ENCODE results near the gene CEP104. TPM values are rescaled to one million over a fixed set of nuclear protein-coding genes. Genes with fewer than 3 reads are reported as not detected.

Gene CEP104
- polyA plus RNA-seq, 2 of the 4 experiments (the other 2 are of a cell fraction), result 14.5 to 28.8 TPM

- TF ChIP-seq CBX8 (IDR thresholded peaks at IDR 0.05) (no peak), PHF8 (IDR thresholded peaks at IDR 0.05; ENCODE audit: borderline replicate concordance, low read depth) (no peak)
- Histone ChIP-seq H3K27ac (no peak overlapping the region), H3K4me1 (0 out of 3 replicates have a peak, but pooled peaks cover 3% of the 10 kb centered on the region), H3K4me2 (no peak overlapping the region), H3K4me3 (no peak overlapping the region), H3K9me3 (no peaks in the 10 kb centered on the region)
- FAIRE-seq, result no peak
- WGBS (ENCODE audit: missing lambda C conversion rate), result 91% methylated on average over 10 of the region's 10 CpGs
- CTCF ChIA-PET, result interaction anchor here (0.5 to 1.1 kb wide), 2 partner anchors 8 to 1894 kb away, joined by 3 read pairs; no protein-coding TSS in a partner anchor
- POLR2A ChIA-PET, result no interaction called here
- DNase-seq (ENCODE audit: low read depth in 1 of 2, low spot score in 1 of 2), result no peak
- no peak for ATAC-seq
These were observed 45.6 kb upstream of the CEP104 start for GRCh38 chr1:3902571-3903091.

GRCh38 chr1:3902111-3902511 is 45.1 kb upstream of the CEP104 start:
- Histone ChIP-seq H3K27ac (no peak overlapping the region), H3K9me3 (no peaks in the 10 kb centered on the region), H3K4me2 (no peak overlapping the region), H3K4me1 (0 out of 3 replicates have a peak, but pooled peaks cover 3% of the 10 kb centered on the region), H3K4me3 (no peak overlapping the region)
- CTCF ChIA-PET, result interaction anchor here (1.1 kb wide), 1 partner anchor 9 kb away, joined by 3 read pairs; no protein-coding TSS in a partner anchor
- DNase-seq (ENCODE audit: low read depth in 1 of 2, low spot score in 1 of 2) (no peak), ATAC-seq (no peak), FAIRE-seq (no peak)
- TF ChIP-seq RARB (CRISPR knock-in tag; IDR thresholded peaks at IDR 0.05) (no peak), CHD2 (IDR thresholded peaks at IDR 0.05; ENCODE audit: low read length, partially characterized antibody) (no peak), FOXS1 (CRISPR knock-in tag; IDR thresholded peaks at IDR 0.05) (no peak), TP53 (CRISPR knock-in tag; IDR thresholded peaks at IDR 0.05) (no peak), RAD21 (conservative IDR thresholded peaks at IDR 0.05 in 1 of 2, IDR thresholded peaks at IDR 0.05 in 1 of 2) (no peak), POLR2A (IDR thresholded peaks at IDR 0.05; ENCODE audit: low read length) (no peak), EHF (CRISPR knock-in tag; IDR thresholded peaks at IDR 0.05) (no peak), NFE2L2 (conservative IDR thresholded peaks at IDR 0.05; ENCODE audit: low read length) (no peak), RCOR1 (IDR thresholded peaks at IDR 0.05; ENCODE audit: low read depth, low read length) (no peak)
- POLR2A ChIA-PET, result no interaction called here
- 96% methylated on average over 12 of the region's 15 CpGs for WGBS (ENCODE audit: missing lambda C conversion rate)

DNA sequence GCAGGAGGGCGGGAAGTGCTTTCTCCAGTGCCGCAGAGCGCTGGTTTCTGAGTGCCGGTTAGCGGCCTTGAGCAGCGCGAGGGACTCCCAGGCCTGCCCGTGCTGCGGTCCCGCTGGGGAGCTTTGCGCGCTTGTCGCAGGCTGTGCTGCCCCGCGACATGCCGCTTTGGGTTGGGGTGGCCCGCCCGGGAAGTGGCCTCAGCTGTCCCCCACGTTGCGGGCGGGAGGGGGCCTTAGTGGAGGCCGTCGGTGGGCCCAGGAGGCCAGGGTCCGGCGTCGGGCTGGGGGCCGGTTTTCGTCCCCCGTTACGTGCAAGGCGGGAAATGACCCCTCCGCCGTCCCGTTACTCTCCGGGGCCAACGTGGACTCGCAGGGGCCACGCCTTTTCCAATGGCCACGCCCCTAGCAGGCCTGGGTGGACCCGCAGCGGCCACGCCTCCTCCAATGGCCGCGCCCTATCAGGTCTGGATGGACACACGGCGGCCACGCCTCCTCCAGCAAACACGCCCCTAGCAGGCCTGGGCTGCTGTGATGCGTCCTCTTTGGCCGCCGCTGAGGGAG is 44.0 kb upstream of the CEP104 start:
- peak; percentile 87 for FAIRE-seq
- 0 out of 3 replicates have a peak, but pooled peaks cover 3% of the 10 kb centered on the region for H3K4me1 ChIP-seq
- POLR2A ChIA-PET, result no interaction called here

More for the DNA sequence above, 44.0 kb upstream of the CEP104 start:
- peak overlapping the region; percentile 81 for H3K4me3 ChIP-seq
- CTCF ChIA-PET, result interaction anchor here (0.7 kb wide), 1 partner anchor 42 kb away, joined by 4 read pairs; no protein-coding TSS in a partner anchor
- H3K9me3 ChIP-seq, result no peaks in the 10 kb centered on the region
- 0% methylated on average over 12 of the region's 51 CpGs for WGBS (ENCODE audit: missing lambda C conversion rate)
- DNase-seq (ENCODE audit: low read depth in 1 of 2, low spot score in 1 of 2) (peak; percentile 80 to 95), ATAC-seq (peak; percentile 72 to 87)
- H3K27ac ChIP-seq, result peak overlapping the region; percentile 94 to 99
- TF ChIP-seq HMGXB4 (CRISPR knock-in tag; IDR thresholded peaks at IDR 0.05; ENCODE audit: borderline replicate concordance) (no peak), PHF8 (IDR thresholded peaks at IDR 0.05; ENCODE audit: borderline replicate concordance, low read depth) (peak; percentile 63; the same call in 1 of the 2 replicates), EP300 (IDR thresholded peaks at IDR 0.05) (no peak), MAX (IDR thresholded peaks at IDR 0.05) (peak; percentile 53), TP53 (CRISPR knock-in tag; IDR thresholded peaks at IDR 0.05) (no peak), POLR2A (IDR thresholded peaks at IDR 0.05; ENCODE audit: low read length) (peak; percentile 21; the same call in 1 of the 2 replicates), JUN (IDR thresholded peaks at IDR 0.05) (0 out of 5 replicates have a peak, but pooled peaks of 1 of the 2 experiments have one; percentile 1), E2F6 (IDR thresholded peaks at IDR 0.05; ENCODE audit: borderline replicate concordance, low read depth) (peak; percentile 47; the same call in 1 of the 2 replicates), CHD2 (IDR thresholded peaks at IDR 0.05; ENCODE audit: low read length, partially characterized antibody) (no peak)
- H3K4me2 ChIP-seq, result peak overlapping the region; percentile 96
